GM12878 (cell line): ENCODE results near the gene PKDREJ. TPM values are rescaled to one million over a fixed set of nuclear protein-coding genes. Genes with fewer than 3 reads are reported as not detected.

ENCODE experiments used
- ATAC-seq: fragments of 200-7000 bp; cut with Tn5 transposase; 3 replicates; pipeline ENCODE4 v1.9.1; 2020; ENCODE audit warnings: mild to moderate bottlenecking, moderate library complexity
- BruUV-seq: library from RNA; stranded (reverse); fragments of 400-500 nt; replicated peaks from 2 replicates; lab custom pipeline; 2021; lab: Mats Ljungman, UMichigan
- CTCF ChIA-PET: fragments of 300-600 bp; sonication (Branson Sonifier 250); formaldehyde crosslinking; extraction: SDS; loops from one replicate; lab custom pipeline; 2021; ENCODE audit warnings: inconsistent platforms; lab: Yijun Ruan, JAX
- POLR2A ChIA-PET: fragments of 350-600 bp; formaldehyde crosslinking; extraction: SDS; loops from one replicate; lab custom pipeline; 2021; ENCODE audit warnings: inconsistent platforms; lab: Charles Lee
- RAD21 ChIA-PET: fragments of 300-600 bp; sonication (Branson Sonifier 250); formaldehyde crosslinking; loops from one replicate; lab custom pipeline; 2023; ENCODE audit warnings: antibody characterized with exemption; ENCODE audit not compliant: unreplicated experiment; lab: Charles Lee
- SMC1A ChIA-PET: fragments of 300-600 bp; sonication (Branson Sonifier 250); formaldehyde crosslinking; loops from one replicate; lab custom pipeline; 2023; ENCODE audit not compliant: unreplicated experiment, uncharacterized antibody; lab: Charles Lee
- DNase-seq: peaks from one replicate; pipeline ENCODE4 v3.0.0-alpha.2; 2011; ENCODE audit warnings: low read depth, low spot score
- FAIRE-seq: peaks from 3 replicates; lab custom pipeline; 2011; peaks lifted over from hg19 to GRCh38; lab: Jason Lieb, UNC
- H2AFZ ChIP-seq: 2 replicates; pipeline ENCODE4 v1.6.0; 2011; ENCODE audit warnings: low read depth, low read length, control low read depth; ENCODE audit not compliant: control insufficient read depth
- H3K27ac ChIP-seq: 2 replicates; pipeline ENCODE4 v1.5.1; 2011; ENCODE audit warnings: control low read depth; ENCODE audit not compliant: control insufficient read depth, insufficient read depth
- H3K27me3 ChIP-seq, 2 experiments: replicated peaks in 1 of 2; 2 replicates each; pipeline versions ENCODE4 v1.6.0 to v1.6.1; 2011; ENCODE audit warnings: low read length in 1 of 2; ENCODE audit not compliant: control insufficient read depth in 2 of 2, insufficient read depth in 2 of 2
- H3K36me3 ChIP-seq, 2 experiments: 2 replicates each; pipeline ENCODE4 v1.5.1; 2011; ENCODE audit warnings: low read length in 1 of 2; ENCODE audit not compliant: control insufficient read depth in 2 of 2, insufficient read depth in 2 of 2
- H3K4me1 ChIP-seq: 2 replicates; pipeline ENCODE4 v1.6.1; 2011; ENCODE audit warnings: mild to moderate bottlenecking, low read length, moderate library complexity, mixed read lengths; ENCODE audit not compliant: control insufficient read depth, insufficient read depth
- H3K4me2 ChIP-seq: 2 replicates; pipeline ENCODE4 v1.6.0; 2011; ENCODE audit warnings: control low read depth; ENCODE audit not compliant: control insufficient read depth, insufficient read depth
- H3K4me3 ChIP-seq: fragments of 200-600 bp; sonication (generic); 2 replicates; pipeline ENCODE4 v1.5.1; 2016
- H3K79me2 ChIP-seq: 2 replicates; pipeline ENCODE4 v1.6.0; 2011; ENCODE audit warnings: low read length; ENCODE audit not compliant: control insufficient read depth, insufficient read depth
- H3K9ac ChIP-seq: 2 replicates; pipeline ENCODE4 v1.8.0; 2011; ENCODE audit warnings: low read length, control low read depth, mixed read lengths; ENCODE audit not compliant: control insufficient read depth, insufficient read depth
- H3K9me3 ChIP-seq: replicated peaks from 3 replicates; pipeline ENCODE4 v1.5.1; 2011; ENCODE audit warnings: mild to moderate bottlenecking, low read length; ENCODE audit not compliant: control insufficient read depth, insufficient read depth
- H4K20me1 ChIP-seq: 2 replicates; pipeline ENCODE4 v1.6.0; 2011; ENCODE audit not compliant: control insufficient read depth, insufficient read depth
- CREB1 ChIP-seq: IDR thresholded peaks from 2 replicates; pipeline ENCODE4 v1.6.1; 2012; ENCODE audit warnings: low read depth, mild to moderate bottlenecking, inconsistent platforms
- FOXK2 ChIP-seq: fragments of 450-650 bp; IDR thresholded peaks from 2 replicates; pipeline ENCODE4 v1.6.1; 2017; ENCODE audit warnings: mild to moderate bottlenecking, moderate library complexity
- MTA2 ChIP-seq: fragments of 450-650 bp; IDR thresholded peaks from 2 replicates; pipeline ENCODE4 v1.6.1; 2016; ENCODE audit warnings: low read depth, mild to moderate bottlenecking, moderate library complexity
- NFYB ChIP-seq: IDR thresholded peaks from 2 replicates; pipeline ENCODE4 v1.6.1; 2011; ENCODE audit warnings: low read depth, mild to moderate bottlenecking, low read length, improper control_type of control experiment, moderate library complexity; ENCODE audit not compliant: insufficient read depth
- RUNX3 ChIP-seq: IDR thresholded peaks from 2 replicates; pipeline ENCODE4 v1.6.1; 2012; ENCODE audit warnings: low read length, inconsistent platforms
- SRF ChIP-seq, 2 experiments: IDR thresholded peaks; 2 replicates each; pipeline ENCODE4 v1.6.1; 2011; ENCODE audit warnings: low read depth in 2 of 2, low read length in 2 of 2, mild to moderate bottlenecking in 1 of 2, moderate library complexity in 1 of 2
- SUPT20H ChIP-seq: IDR thresholded peaks from 2 replicates; pipeline ENCODE4 v1.6.1; 2011; ENCODE audit warnings: low read depth, mild to moderate bottlenecking, low read length, moderate library complexity, borderline replicate concordance; ENCODE audit not compliant: control insufficient read depth
- WGBS: methylation state at CpG from one replicate; pipeline ENCODE4 v1.1.6; 2016; ENCODE audit warnings: low lambda C conversion rate; ENCODE audit not compliant: insufficient replicate concordance, insufficient coverage; ENCODE audit errors: missing lambda C conversion rate; 5-methylcytosine and 5-hydroxymethylcytosine counted together
- in situ Hi-C: fragments of 300-500 bp; cut with MboI; formaldehyde crosslinking; loops from 9 replicates; pipeline ENCODE4 v1.14.3; 2018; ENCODE audit warnings: mixed read lengths
- intact Hi-C: fragments of 100-400 bp; cut with micrococcal nuclease; formaldehyde crosslinking; loops from one replicate; pipeline ENCODE4 v1.14.2; 2022; ENCODE audit not compliant: unreplicated experiment
- polyA plus RNA-seq, 11 experiments: library from polyadenylated mRNA; depleted of rRNA in 4 of 11; unstranded in 6 of 11; stranded (reverse) in 5 of 11; fragments of >200 nt; fragmentation: Nextera tagmentation in 4 of 11; fragmentation: Illumina TruSeq in 1 of 11; extraction: Ambion mirVana in 4 of 11; extraction: Trizol in 1 of 11; gene quantifications; 1 replicate in 1 of 11; 2 replicates in 10 of 11; pipeline versions ENCODE4 v1.2.1 to v1.2.3, GENCODE V29; 2011 to 2016; ENCODE audit warnings: inconsistent platforms in 2 of 11, missing spikeins in 2 of 11, low read depth in 1 of 11
- total RNA-seq, 4 experiments: library from RNA; depleted of rRNA in 3 of 4; stranded (reverse); fragments of >200 nt in 3 of 4; fragmentation: Illumina TruSeq in 1 of 4; extraction: Trizol in 1 of 4; gene quantifications; 2 replicates each; pipeline versions ENCODE4 v1.2.1 to v1.2.3, GENCODE V29; 2013 to 2021
- TF ChIP-seq, protein P1 (sequence below): fragments of 450-650 bp; IDR thresholded peaks from 2 replicates; pipeline ENCODE4 v1.6.1; 2018; ENCODE audit warnings: borderline replicate concordance, mild to moderate bottlenecking; ENCODE audit not compliant: partially characterized antibody
- TF ChIP-seq, protein P2 (sequence below): IDR thresholded peaks from 2 replicates; pipeline ENCODE4 v1.6.1; 2012; ENCODE audit warnings: low read depth, low read length, improper control_type of control experiment
- TF ChIP-seq, protein P3 (sequence below): fragments of 450-650 bp; IDR thresholded peaks from 2 replicates; pipeline ENCODE4 v1.6.1; 2016; ENCODE audit warnings: mild to moderate bottlenecking

PKDREJ gene
- total and polyA plus RNA-seq, 10 of the 15 experiments (the other 5 are each of a cell fraction or from before 2014, with no cell fraction given), result 0.02 to 0.03 TPM; not detected in 8

DNA sequence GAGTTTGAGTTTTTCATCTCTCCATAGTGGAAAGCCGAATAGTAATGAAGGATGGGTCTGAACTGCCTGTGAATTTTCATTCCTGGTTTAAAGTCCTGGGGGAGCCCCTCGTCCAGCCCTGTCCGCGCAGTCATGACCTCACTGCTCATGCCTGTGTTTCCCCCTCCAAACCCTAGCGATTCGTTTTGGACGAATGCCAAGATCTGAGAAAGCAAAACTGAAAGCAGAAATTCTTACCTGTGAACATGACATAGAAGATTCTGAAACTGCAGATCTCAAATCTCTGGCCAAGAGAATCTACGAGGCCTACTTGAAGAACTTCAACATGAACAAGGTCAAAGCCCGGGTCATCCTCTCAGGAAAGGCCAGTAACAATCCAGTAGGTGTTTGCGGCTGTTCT, 43.5 kb downstream of the PKDREJ start:
- POLR2A ChIA-PET, result no interaction called here
- H3K9ac ChIP-seq, result no peak overlapping the region
- no peaks in the 10 kb centered on the region for H4K20me1 ChIP-seq
- intact Hi-C loops (no loop called here), in situ Hi-C loops (no loop called here)
- BruUV-seq, result no TSS peak
- H3K27ac ChIP-seq, result no peak overlapping the region
- H3K9me3 ChIP-seq, result no peaks in the 10 kb centered on the region; the same call in 2 of the 3 replicates
- SMC1A ChIA-PET, result no interaction called here
- H3K4me2 ChIP-seq, result no peak overlapping the region
- no peak for ATAC-seq
- H3K36me3 ChIP-seq, result peaks cover 2 to 3% of the 10 kb centered on the region in 2 experiments; a peak in 2 of 4 replicates
- 0 out of 2 replicates have a peak, but pooled peaks have one; percentile 16 for TF ChIP-seq CREB1
- no peak for TF ChIP-seq RUNX3
- no peaks in the 10 kb centered on the region for H3K27me3 ChIP-seq
- CTCF ChIA-PET, result no interaction called here
- RAD21 ChIA-PET, result no interaction called here
- DNase-seq, result peak; percentile 7
- no peak overlapping the region for H3K4me3 ChIP-seq
- peak overlapping the region; percentile 50; the same call in 1 of the 2 replicates for H2AFZ ChIP-seq
- WGBS, result 55% methylated on average over 10 of the region's 10 CpGs
- no peaks in the 10 kb centered on the region for H3K79me2 ChIP-seq
- no peak for FAIRE-seq
- H3K4me1 ChIP-seq, result peaks cover 8% of the 10 kb centered on the region

DNA sequence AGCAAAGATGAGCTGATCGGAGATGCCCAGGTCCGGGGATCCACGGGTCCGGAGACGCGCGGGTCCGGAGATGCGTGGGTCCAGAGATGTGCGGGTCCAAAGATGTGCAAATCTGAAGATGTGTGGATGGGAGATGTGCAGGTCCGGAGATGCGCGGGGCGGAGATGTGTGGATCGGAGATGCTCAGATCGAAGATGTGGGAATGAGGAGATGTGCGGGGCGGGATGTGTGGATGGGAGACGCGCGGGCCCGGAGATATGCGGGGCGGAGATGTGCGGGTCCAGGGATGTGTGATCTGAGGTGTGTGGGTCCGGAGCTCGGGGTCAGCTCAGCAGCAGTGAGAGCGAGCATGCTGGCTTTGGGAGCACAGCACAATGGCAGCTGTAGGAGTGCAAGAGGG, 48.5 kb downstream of the PKDREJ start:
- Histone ChIP-seq H3K9ac (no peak overlapping the region), H3K27ac (no peak overlapping the region), H3K4me3 (no peak overlapping the region), H3K9me3 (no peaks in the 10 kb centered on the region; the same call in 2 of the 3 replicates), H2AFZ (no peak overlapping the region), H3K4me1 (peaks cover 2% of the 10 kb centered on the region; the same call in 1 of the 2 replicates), H3K4me2 (no peak overlapping the region), H3K79me2 (no peaks in the 10 kb centered on the region), H4K20me1 (no peaks in the 10 kb centered on the region), H3K27me3 (no peaks in the 10 kb centered on the region), H3K36me3 (peaks cover 0 to 9% of the 10 kb centered on the region in 2 experiments; a peak in 2 of 4 replicates)
- intact Hi-C loops (no loop called here), in situ Hi-C loops (no loop called here)
- ChIA-PET POLR2A (no interaction called here), SMC1A (no interaction called here), CTCF (no interaction called here), RAD21 (no interaction called here)
- no peak for FAIRE-seq
- WGBS, result over 99% methylated on average over 27 of the region's 28 CpGs
- DNase-seq, result no peak
- no peak for ATAC-seq
- BruUV-seq, result no TSS peak
- TF ChIP-seq, protein P1, sequence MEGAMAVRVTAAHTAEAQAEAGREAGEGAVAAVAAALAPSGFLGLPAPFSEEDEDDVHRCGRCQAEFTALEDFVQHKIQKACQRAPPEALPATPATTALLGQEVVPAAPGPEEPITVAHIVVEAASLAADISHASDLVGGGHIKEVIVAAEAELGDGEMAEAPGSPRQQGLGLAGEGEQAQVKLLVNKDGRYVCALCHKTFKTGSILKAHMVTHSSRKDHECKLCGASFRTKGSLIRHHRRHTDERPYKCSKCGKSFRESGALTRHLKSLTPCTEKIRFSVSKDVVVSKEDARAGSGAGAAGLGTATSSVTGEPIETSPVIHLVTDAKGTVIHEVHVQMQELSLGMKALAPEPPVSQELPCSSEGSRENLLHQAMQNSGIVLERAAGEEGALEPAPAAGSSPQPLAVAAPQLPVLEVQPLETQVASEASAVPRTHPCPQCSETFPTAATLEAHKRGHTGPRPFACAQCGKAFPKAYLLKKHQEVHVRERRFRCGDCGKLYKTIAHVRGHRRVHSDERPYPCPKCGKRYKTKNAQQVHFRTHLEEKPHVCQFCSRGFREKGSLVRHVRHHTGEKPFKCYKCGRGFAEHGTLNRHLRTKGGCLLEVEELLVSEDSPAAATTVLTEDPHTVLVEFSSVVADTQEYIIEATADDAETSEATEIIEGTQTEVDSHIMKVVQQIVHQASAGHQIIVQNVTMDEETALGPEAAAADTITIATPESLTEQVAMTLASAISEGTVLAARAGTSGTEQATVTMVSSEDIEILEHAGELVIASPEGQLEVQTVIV, result no peak
- TF ChIP-seq SRF (IDR thresholded peaks at IDR 0.05; ENCODE audit: low read depth in 2 of 2, low read length in 2 of 2) (no peak), NFYB (no peak), SUPT20H (no peak), FOXK2 (no peak), MTA2 (no peak)
- TF ChIP-seq, protein P2, sequence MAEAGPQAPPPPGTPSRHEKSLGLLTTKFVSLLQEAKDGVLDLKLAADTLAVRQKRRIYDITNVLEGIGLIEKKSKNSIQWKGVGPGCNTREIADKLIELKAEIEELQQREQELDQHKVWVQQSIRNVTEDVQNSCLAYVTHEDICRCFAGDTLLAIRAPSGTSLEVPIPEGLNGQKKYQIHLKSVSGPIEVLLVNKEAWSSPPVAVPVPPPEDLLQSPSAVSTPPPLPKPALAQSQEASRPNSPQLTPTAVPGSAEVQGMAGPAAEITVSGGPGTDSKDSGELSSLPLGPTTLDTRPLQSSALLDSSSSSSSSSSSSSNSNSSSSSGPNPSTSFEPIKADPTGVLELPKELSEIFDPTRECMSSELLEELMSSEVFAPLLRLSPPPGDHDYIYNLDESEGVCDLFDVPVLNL, result no peak
- TF ChIP-seq, protein P3, sequence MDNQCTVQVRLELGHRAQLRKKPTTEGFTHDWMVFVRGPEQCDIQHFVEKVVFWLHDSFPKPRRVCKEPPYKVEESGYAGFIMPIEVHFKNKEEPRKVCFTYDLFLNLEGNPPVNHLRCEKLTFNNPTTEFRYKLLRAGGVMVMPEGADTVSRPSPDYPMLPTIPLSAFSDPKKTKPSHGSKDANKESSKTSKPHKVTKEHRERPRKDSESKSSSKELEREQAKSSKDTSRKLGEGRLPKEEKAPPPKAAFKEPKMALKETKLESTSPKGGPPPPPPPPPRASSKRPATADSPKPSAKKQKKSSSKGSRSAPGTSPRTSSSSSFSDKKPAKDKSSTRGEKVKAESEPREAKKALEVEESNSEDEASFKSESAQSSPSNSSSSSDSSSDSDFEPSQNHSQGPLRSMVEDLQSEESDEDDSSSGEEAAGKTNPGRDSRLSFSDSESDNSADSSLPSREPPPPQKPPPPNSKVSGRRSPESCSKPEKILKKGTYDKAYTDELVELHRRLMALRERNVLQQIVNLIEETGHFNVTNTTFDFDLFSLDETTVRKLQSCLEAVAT, result no peak
